ENCODE results near the gene SLC44A2. TPM values are rescaled to one million over a fixed set of nuclear protein-coding genes. Genes with fewer than 3 reads are reported as not detected.
A peak's percentile ranks its signal among the peaks of the same experiment; 100 is the strongest.

Gene SLC44A2
- total and polyA plus RNA-seq, 2 of the 13 experiments (the other 11 are each of a cell fraction or from before 2014, with no cell fraction given), result 2.4 to 5.6 TPM

DNA sequence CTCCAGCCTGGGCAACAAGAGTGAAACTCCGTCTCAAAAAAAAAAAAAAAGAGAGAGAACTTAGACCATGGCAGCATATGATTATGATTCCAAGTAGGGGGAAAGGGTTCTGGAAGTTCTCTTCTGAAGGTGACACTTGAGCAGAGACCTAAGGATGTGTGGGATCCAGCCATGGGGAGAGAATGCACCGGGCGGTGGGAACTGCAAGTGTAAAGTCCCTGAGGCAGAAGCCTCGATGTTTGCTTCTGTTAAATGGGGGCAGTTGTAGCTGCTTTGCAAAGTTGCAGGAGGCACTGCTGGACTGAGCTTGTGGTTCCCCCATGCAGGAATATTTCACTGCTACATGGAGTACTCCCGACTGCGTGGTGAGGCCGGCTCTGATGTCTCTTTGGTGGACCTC is 9.1 kb downstream of the SLC44A2 start:
- no peak overlapping the region for H3K27ac ChIP-seq (ENCODE audit: extremely low read length, insufficient read depth, low read length)
- H3K4me3 ChIP-seq (replicated peaks in 1 of 3; ENCODE audit: insufficient read depth in 1 of 3, low read depth in 2 of 3, low read length in 3 of 3), result no peak overlapping the region
- H3K79me2 ChIP-seq (ENCODE audit: insufficient read depth, low read length), result no peaks in the 10 kb centered on the region
- H2AFZ ChIP-seq (ENCODE audit: low read length), result no peak overlapping the region
- no peak overlapping the region for H3K9ac ChIP-seq (ENCODE audit: insufficient read depth, low read depth, low read length)
- no peaks in the 10 kb centered on the region for H3K36me3 ChIP-seq (replicated peaks in 1 of 2; ENCODE audit: control insufficient read depth in 1 of 2, insufficient read depth in 2 of 2, low read length in 2 of 2)
- H3K9me3 ChIP-seq (ENCODE audit: low read length), result no peaks in the 10 kb centered on the region
- BruUV-seq (replicated peaks), result no TSS peak
- intact Hi-C loops (cut with micrococcal nuclease; ENCODE audit: unreplicated experiment) (no loop called here), in situ Hi-C loops (cut with HindIII; ENCODE audit: extremely low pct_ligation_motif_present, low pct_unique_long_range_greater_than_20kb) (no loop called here)
- TF ChIP-seq CENPBD1 (CRISPR knock-in tag; IDR thresholded peaks at IDR 0.05; ENCODE audit: borderline replicate concordance, low read depth), result no peak
- TF ChIP-seq IKZF5 (CRISPR knock-in tag; IDR thresholded peaks at IDR 0.05), result no peak
- peak; percentile 77 for TF ChIP-seq ZNF629 (CRISPR knock-in tag; conservative IDR thresholded peaks at IDR 0.05)
- TF ChIP-seq ZNF326 (CRISPR knock-in tag; IDR thresholded peaks at IDR 0.05; ENCODE audit: borderline replicate concordance), result no peak
- TF ChIP-seq JUN (CRISPR knock-in tag; IDR thresholded peaks at IDR 0.05), result no peak
- TF ChIP-seq MTA3 (CRISPR knock-in tag; IDR thresholded peaks at IDR 0.05), result no peak
- H3K27me3 ChIP-seq (ENCODE audit: control insufficient read depth in 1 of 2, insufficient read depth in 2 of 2, low read length in 2 of 2), result no peaks in the 10 kb centered on the region
- no peaks in the 10 kb centered on the region for H4K20me1 ChIP-seq (ENCODE audit: insufficient read depth, low read length)
- ATAC-seq (no peak), FAIRE-seq (no peak), DNase-seq (ENCODE audit: low spot score) (no peak)
- no peak overlapping the region for H3K4me2 ChIP-seq (ENCODE audit: low read depth, low read length)
- peaks cover 28% of the 10 kb centered on the region for H3K4me1 ChIP-seq (ENCODE audit: insufficient read depth, low read length)
- CTCF ChIA-PET (ENCODE audit: low intra/inter-chr PET ratio, low total read pairs), result no interaction called here
- POLR2A ChIA-PET, result no interaction called here
- 95% methylated on average over 3 of the region's 7 CpGs for WGBS (ENCODE audit: low lambda C conversion rate)

- Histone ChIP-seq H3K4me2 (ENCODE audit: low read depth, low read length) (no peak overlapping the region), H2AFZ (ENCODE audit: low read length) (no peak overlapping the region), H3K4me1 (ENCODE audit: insufficient read depth, low read length) (peaks cover 34% of the 10 kb centered on the region), H3K36me3 (replicated peaks in 1 of 2; ENCODE audit: control insufficient read depth in 1 of 2, insufficient read depth in 2 of 2, low read length in 2 of 2) (no peaks in the 10 kb centered on the region), H3K79me2 (ENCODE audit: insufficient read depth, low read length) (no peaks in the 10 kb centered on the region), H3K9ac (ENCODE audit: insufficient read depth, low read depth, low read length) (no peak overlapping the region), H3K9me3 (ENCODE audit: low read length) (no peaks in the 10 kb centered on the region), H4K20me1 (ENCODE audit: insufficient read depth, low read length) (no peaks in the 10 kb centered on the region), H3K4me3 (replicated peaks in 1 of 3; ENCODE audit: insufficient read depth in 1 of 3, low read depth in 2 of 3, low read length in 3 of 3) (no peak overlapping the region), H3K27ac (ENCODE audit: extremely low read length, insufficient read depth, low read length) (no peak overlapping the region), H3K27me3 (ENCODE audit: control insufficient read depth in 1 of 2, insufficient read depth in 2 of 2, low read length in 2 of 2) (no peaks in the 10 kb centered on the region)
- DNase-seq (ENCODE audit: low spot score) (no peak), ATAC-seq (peak; percentile 67), FAIRE-seq (no peak)
- CTCF ChIA-PET (ENCODE audit: low intra/inter-chr PET ratio, low total read pairs), result interaction anchor here (0.6 kb wide), 1 partner anchor 9 kb away, joined by 3 read pairs; no protein-coding TSS in a partner anchor
- no TSS peak for BruUV-seq (replicated peaks)
- in situ Hi-C loops (cut with HindIII; ENCODE audit: extremely low pct_ligation_motif_present, low pct_unique_long_range_greater_than_20kb) (no loop called here), intact Hi-C loops (cut with micrococcal nuclease; ENCODE audit: unreplicated experiment) (no loop called here)
- POLR2A ChIA-PET, result no interaction called here
- WGBS (ENCODE audit: low lambda C conversion rate), result 73% methylated on average over 6 of the region's 6 CpGs
- TF ChIP-seq, protein P1, sequence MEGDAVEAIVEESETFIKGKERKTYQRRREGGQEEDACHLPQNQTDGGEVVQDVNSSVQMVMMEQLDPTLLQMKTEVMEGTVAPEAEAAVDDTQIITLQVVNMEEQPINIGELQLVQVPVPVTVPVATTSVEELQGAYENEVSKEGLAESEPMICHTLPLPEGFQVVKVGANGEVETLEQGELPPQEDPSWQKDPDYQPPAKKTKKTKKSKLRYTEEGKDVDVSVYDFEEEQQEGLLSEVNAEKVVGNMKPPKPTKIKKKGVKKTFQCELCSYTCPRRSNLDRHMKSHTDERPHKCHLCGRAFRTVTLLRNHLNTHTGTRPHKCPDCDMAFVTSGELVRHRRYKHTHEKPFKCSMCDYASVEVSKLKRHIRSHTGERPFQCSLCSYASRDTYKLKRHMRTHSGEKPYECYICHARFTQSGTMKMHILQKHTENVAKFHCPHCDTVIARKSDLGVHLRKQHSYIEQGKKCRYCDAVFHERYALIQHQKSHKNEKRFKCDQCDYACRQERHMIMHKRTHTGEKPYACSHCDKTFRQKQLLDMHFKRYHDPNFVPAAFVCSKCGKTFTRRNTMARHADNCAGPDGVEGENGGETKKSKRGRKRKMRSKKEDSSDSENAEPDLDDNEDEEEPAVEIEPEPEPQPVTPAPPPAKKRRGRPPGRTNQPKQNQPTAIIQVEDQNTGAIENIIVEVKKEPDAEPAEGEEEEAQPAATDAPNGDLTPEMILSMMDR (CRISPR knock-in tag; IDR thresholded peaks at IDR 0.05), result 0 out of 2 replicates have a peak, but pooled peaks have one; percentile 9
- TF ChIP-seq HNF4A (CRISPR knock-in tag; IDR thresholded peaks at IDR 0.05) (0 out of 2 replicates have a peak, but pooled peaks have one; percentile 12), ZNF777 (CRISPR knock-in tag; IDR thresholded peaks at IDR 0.05) (no peak), ZNF101 (CRISPR knock-in tag; IDR thresholded peaks at IDR 0.05; ENCODE audit: borderline replicate concordance, low read depth) (no peak), SMC3 (IDR thresholded peaks at IDR 0.05; ENCODE audit: low read length) (peak; percentile 17; the same call in 1 of the 2 replicates), ZNF788 (CRISPR knock-in tag; IDR thresholded peaks at IDR 0.05; ENCODE audit: borderline replicate concordance) (no peak), TAF15 (IDR thresholded peaks at IDR 0.05; ENCODE audit: low read depth, low read length, poor library complexity, severe bottlenecking) (no peak), GATAD2A (CRISPR knock-in tag; IDR thresholded peaks at IDR 0.05) (no peak)
- TF ChIP-seq, protein P2, sequence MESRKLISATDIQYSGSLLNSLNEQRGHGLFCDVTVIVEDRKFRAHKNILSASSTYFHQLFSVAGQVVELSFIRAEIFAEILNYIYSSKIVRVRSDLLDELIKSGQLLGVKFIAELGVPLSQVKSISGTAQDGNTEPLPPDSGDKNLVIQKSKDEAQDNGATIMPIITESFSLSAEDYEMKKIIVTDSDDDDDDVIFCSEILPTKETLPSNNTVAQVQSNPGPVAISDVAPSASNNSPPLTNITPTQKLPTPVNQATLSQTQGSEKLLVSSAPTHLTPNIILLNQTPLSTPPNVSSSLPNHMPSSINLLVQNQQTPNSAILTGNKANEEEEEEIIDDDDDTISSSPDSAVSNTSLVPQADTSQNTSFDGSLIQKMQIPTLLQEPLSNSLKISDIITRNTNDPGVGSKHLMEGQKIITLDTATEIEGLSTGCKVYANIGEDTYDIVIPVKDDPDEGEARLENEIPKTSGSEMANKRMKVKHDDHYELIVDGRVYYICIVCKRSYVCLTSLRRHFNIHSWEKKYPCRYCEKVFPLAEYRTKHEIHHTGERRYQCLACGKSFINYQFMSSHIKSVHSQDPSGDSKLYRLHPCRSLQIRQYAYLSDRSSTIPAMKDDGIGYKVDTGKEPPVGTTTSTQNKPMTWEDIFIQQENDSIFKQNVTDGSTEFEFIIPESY (CRISPR knock-in tag; IDR thresholded peaks at IDR 0.05), result peak; percentile 65
Observed at GRCh38 chr19:10634963-10635362, 9.6 kb downstream of the SLC44A2 start.

Measured in HepG2 (cell line).